ENCODE results near the gene OR1Q1. TPM values are rescaled to one million over a fixed set of nuclear protein-coding genes. Genes with fewer than 3 reads are reported as not detected.

The OR1Q1 gene, protein sequence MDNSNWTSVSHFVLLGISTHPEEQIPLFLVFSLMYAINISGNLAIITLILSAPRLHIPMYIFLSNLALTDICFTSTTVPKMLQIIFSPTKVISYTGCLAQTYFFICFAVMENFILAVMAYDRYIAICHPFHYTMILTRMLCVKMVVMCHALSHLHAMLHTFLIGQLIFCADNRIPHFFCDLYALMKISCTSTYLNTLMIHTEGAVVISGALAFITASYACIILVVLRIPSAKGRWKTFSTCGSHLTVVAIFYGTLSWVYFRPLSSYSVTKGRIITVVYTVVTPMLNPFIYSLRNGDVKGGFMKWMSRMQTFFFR
- not detected for total RNA-seq

DNA sequence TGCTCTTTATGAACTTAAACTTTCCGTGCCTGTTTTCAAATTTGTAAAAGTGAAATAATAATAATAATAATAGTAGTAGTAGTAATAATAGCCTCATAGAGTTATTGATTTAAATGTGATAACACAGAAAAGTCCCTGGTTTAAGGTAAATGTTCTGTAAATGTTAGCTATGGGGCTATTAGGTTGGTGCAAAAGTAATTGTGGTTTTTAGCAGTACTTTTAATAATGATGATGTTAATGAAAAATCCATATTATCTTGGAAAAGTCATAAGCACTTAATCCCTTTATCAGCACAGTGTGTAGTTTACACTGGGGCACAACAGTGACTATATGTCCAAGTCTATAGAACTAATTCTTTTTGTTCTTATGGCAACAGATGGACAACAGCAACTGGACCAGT lies at the start of gene OR1Q1:
OR1Q1 (plus strand) TSS at position 377 of the 400 bp plus-strand sequence; CDS start at position 377, 0 bp downstream.
- in situ Hi-C loops (cut with MboI; ENCODE audit: low pct_ligation_motif_present in 1 of 4, low pct_unique_long_range_greater_than_20kb in 1 of 4, low sequenced_read_pairs in 3 of 4), result no loop called here
- intact Hi-C loops (cut with DNase I; ENCODE audit: low total_unique reads), result no loop called here
- H3K36me3 ChIP-seq, result no peaks in the 10 kb centered on the region
- WGBS, 2 donors (ENCODE audit: low coverage in 1 of 2), result 80 to 82% methylated on average over 1 of the region's 1 CpG
- no peaks in the 10 kb centered on the region for H3K4me1 ChIP-seq
- no peak within 1 kb of the TSS for H3K27ac ChIP-seq
- no peaks in the 10 kb centered on the region for H3K27me3 ChIP-seq
- no peak for TF ChIP-seq CTCF (IDR thresholded peaks at IDR 0.05)
- no peak for TF ChIP-seq POLR2AphosphoS5 (IDR thresholded peaks at IDR 0.05)
- no peak for TF ChIP-seq POLR2A (IDR thresholded peaks at IDR 0.05)
- TF ChIP-seq EP300 (IDR thresholded peaks at IDR 0.05; ENCODE audit: low read depth), result no peak
- no peaks in the 10 kb centered on the region for H3K9me3 ChIP-seq
- H3K4me3 ChIP-seq, result no peak within 1 kb of the TSS
- no peak for DNase-seq

GRCh38 chr9:122567901-122568300 lies 46.6 kb upstream of the OR1Q1 start:
- no peaks in the 10 kb centered on the region for H3K36me3 ChIP-seq
- DNase-seq, result no peak
- WGBS, 2 donors (ENCODE audit: low coverage in 1 of 2), result 84 to 92% methylated on average over 2 to 4 of the region's 4 CpGs
- TF ChIP-seq POLR2A (IDR thresholded peaks at IDR 0.05), result no peak
- no peak for TF ChIP-seq EP300 (IDR thresholded peaks at IDR 0.05; ENCODE audit: low read depth)
- no peak for TF ChIP-seq POLR2AphosphoS5 (IDR thresholded peaks at IDR 0.05)
- no peak for TF ChIP-seq CTCF (IDR thresholded peaks at IDR 0.05)
- no peaks in the 10 kb centered on the region for H3K4me1 ChIP-seq
- no peak overlapping the region for H3K27ac ChIP-seq
- H3K27me3 ChIP-seq, result no peaks in the 10 kb centered on the region
- no peak overlapping the region for H3K4me3 ChIP-seq
- H3K9me3 ChIP-seq, result no peaks in the 10 kb centered on the region
- intact Hi-C loops (cut with DNase I; ENCODE audit: low total_unique reads) (no loop called here), in situ Hi-C loops (cut with MboI; ENCODE audit: low pct_ligation_motif_present in 1 of 4, low pct_unique_long_range_greater_than_20kb in 1 of 4, low sequenced_read_pairs in 3 of 4) (no loop called here)

DNA sequence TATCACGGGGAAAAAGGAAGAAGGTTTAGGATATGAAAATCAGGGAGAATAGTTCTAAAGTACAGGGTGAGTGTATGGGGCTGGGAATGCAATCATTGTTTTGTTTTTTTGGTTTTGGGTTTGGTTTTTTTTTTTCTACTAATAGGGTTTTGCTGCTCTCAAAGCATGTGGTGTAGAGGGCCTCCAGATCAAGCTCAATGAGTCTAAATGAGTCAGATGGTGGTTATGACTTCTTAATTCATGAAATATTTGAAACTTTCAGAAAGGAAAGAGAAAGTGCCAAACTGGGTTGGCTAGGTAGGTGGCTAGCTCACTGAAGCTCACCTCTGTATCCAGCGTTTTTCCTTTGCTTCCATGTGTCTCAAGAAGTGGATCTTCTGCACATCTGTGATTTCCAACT lies 42.1 kb upstream of the OR1Q1 start:
- Histone ChIP-seq H3K36me3 (no peaks in the 10 kb centered on the region), H3K9me3 (no peaks in the 10 kb centered on the region), H3K27ac (no peak overlapping the region), H3K4me3 (no peak overlapping the region), H3K4me1 (no peaks in the 10 kb centered on the region), H3K27me3 (no peaks in the 10 kb centered on the region)
- 35 to 45% methylated on average over 2 of the region's 2 CpGs for WGBS, 2 donors (ENCODE audit: low coverage in 1 of 2)
- no peak for DNase-seq
- in situ Hi-C loops (cut with MboI; ENCODE audit: low pct_ligation_motif_present in 1 of 4, low pct_unique_long_range_greater_than_20kb in 1 of 4, low sequenced_read_pairs in 3 of 4) (no loop called here), intact Hi-C loops (cut with DNase I; ENCODE audit: low total_unique reads) (no loop called here)
- no peak for TF ChIP-seq CTCF (IDR thresholded peaks at IDR 0.05)
- no peak for TF ChIP-seq POLR2A (IDR thresholded peaks at IDR 0.05)
- no peak for TF ChIP-seq EP300 (IDR thresholded peaks at IDR 0.05; ENCODE audit: low read depth)
- no peak for TF ChIP-seq POLR2AphosphoS5 (IDR thresholded peaks at IDR 0.05)

DNA sequence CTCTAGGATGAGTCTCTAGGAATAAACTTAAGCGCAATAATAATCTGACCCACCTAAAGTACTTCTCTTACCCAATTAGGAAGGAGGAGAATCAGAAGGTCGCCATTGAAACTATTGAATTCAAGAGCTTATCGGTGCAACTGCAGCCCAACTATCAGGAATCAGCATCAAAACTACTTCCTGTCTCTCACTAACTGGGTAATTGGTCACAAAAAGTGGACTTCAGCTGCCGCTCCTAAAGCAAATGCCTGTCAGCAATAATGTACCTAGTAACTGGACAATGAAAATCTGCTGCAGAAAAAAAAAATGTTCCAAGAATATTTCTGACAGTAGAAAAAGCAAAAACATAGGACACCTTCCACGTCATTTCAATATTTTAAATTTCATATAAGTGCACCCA lies 34.7 kb upstream of the OR1Q1 start:
- 75 to 81% methylated on average over 5 of the region's 5 CpGs for WGBS, 2 donors (ENCODE audit: low coverage in 1 of 2)
- in situ Hi-C loops (cut with MboI; ENCODE audit: low pct_ligation_motif_present in 1 of 4, low pct_unique_long_range_greater_than_20kb in 1 of 4, low sequenced_read_pairs in 3 of 4), result no loop called here
- TF ChIP-seq CTCF (IDR thresholded peaks at IDR 0.05) (no peak), POLR2AphosphoS5 (IDR thresholded peaks at IDR 0.05) (no peak), POLR2A (IDR thresholded peaks at IDR 0.05) (no peak), EP300 (IDR thresholded peaks at IDR 0.05; ENCODE audit: low read depth) (no peak)
- Histone ChIP-seq H3K4me1 (no peaks in the 10 kb centered on the region), H3K9me3 (no peaks in the 10 kb centered on the region), H3K36me3 (no peaks in the 10 kb centered on the region), H3K4me3 (no peak overlapping the region), H3K27me3 (no peaks in the 10 kb centered on the region), H3K27ac (no peak overlapping the region)
- intact Hi-C loops (cut with DNase I; ENCODE audit: low total_unique reads), result no loop called here
- DNase-seq, result no peak
